A549 (cell line): Measurements from ENCODE around the gene TFR2.

Experiments used
- CTCF ChIP-seq: fragments of >200 bp; sonication (Bioruptor Twin); formaldehyde crosslinking; IDR thresholded peaks from 3 replicates; pipeline ENCODE4 v1.5.1; 2016
- KDM1A ChIP-seq: fragments of 200-600 bp; sonication (generic); IDR thresholded peaks from 2 replicates; pipeline ENCODE4 v1.6.1; 2016; ENCODE audit warnings: low read depth, mild to moderate bottlenecking

GRCh38 chr7:100686201-100686821, 45.0 kb upstream of the TFR2 start:
- TF ChIP-seq KDM1A: no peak
- no peak for TF ChIP-seq CTCF
